ENCODE data around the gene RNF212. TPM values are rescaled to one million over a fixed set of nuclear protein-coding genes. Genes with fewer than 3 reads are reported as not detected.

The RNF212 gene
- total RNA-seq, 4 donors from 2014 or later, result 0.77 to 13.5 (median 5.2) TPM

DNA sequence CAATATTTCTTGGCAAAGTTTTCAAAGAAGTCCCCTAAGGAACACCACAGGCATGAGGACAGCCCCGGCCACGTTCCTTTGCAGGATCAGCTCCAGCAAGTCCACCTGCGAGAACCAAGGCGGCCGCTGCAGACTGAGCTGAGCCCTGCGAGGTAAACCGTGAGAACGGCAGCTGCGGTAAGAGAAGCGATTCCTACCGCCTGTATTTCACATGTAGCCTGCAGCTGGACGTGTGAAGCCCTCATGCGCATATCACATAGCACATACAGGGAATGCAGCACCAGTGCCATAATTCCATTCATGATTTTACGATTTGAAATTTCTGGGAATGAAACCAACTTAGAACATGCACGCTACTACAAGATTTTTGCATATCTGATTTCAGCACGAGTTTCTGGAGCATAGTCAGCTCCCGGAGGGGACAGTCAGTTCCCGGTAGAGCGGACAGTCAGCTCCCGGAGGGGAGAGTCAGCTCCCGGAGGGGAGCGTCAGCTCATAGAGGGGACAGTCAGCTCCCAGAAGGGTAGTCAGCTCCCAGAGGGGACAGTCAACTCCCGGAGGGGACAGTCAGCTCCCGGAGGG is 60.2 kb downstream of the RNF212 start:
- no peaks in the 10 kb centered on the region for H3K9me3 ChIP-seq
- no peak overlapping the region for H3K27ac ChIP-seq
- no peak overlapping the region for H3K4me3 ChIP-seq
- DNase-seq, result no peak
- intact Hi-C loops (cut with DNase I; ENCODE audit: low total_unique reads), result no loop called here
- no peaks in the 10 kb centered on the region for H3K4me1 ChIP-seq
- TF ChIP-seq, protein P1, sequence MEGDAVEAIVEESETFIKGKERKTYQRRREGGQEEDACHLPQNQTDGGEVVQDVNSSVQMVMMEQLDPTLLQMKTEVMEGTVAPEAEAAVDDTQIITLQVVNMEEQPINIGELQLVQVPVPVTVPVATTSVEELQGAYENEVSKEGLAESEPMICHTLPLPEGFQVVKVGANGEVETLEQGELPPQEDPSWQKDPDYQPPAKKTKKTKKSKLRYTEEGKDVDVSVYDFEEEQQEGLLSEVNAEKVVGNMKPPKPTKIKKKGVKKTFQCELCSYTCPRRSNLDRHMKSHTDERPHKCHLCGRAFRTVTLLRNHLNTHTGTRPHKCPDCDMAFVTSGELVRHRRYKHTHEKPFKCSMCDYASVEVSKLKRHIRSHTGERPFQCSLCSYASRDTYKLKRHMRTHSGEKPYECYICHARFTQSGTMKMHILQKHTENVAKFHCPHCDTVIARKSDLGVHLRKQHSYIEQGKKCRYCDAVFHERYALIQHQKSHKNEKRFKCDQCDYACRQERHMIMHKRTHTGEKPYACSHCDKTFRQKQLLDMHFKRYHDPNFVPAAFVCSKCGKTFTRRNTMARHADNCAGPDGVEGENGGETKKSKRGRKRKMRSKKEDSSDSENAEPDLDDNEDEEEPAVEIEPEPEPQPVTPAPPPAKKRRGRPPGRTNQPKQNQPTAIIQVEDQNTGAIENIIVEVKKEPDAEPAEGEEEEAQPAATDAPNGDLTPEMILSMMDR (IDR thresholded peaks at IDR 0.05), result no peak
- no peak for TF ChIP-seq POLR2A (IDR thresholded peaks at IDR 0.05)
- no peaks in the 10 kb centered on the region for H3K36me3 ChIP-seq
- H3K27me3 ChIP-seq, result peaks cover 0 to 8% of the 10 kb centered on the region in 2 donors

DNA sequence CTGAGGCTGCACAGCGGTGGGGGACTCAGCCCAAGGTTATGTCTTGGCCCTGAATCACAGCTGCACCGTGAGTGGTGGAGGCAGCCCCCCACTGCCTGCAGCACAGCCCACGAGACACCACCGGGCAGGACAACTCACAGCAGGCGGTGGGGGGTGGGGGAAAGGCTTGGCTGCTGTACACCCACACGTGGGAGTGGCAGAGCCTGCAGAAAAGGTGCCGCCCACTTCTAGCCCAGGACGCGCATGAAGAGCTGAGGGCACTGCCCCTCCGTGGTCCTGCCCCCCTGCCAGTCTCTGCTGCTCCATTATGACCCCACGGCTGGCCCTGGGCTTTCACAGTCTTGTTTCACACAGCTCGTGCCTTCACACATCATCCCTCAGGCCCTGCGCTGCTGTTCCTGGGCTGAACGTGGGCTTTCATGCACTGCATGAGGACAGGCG is 61.1 kb downstream of the RNF212 start:
- no peak for DNase-seq
- H3K9me3 ChIP-seq, result no peaks in the 10 kb centered on the region
- H3K27me3 ChIP-seq, result peaks cover 0 to 8% of the 10 kb centered on the region in 2 donors
- H3K27ac ChIP-seq, result no peak overlapping the region
- H3K36me3 ChIP-seq, result no peaks in the 10 kb centered on the region
- intact Hi-C loops (cut with DNase I; ENCODE audit: low total_unique reads), result no loop called here
- no peak for TF ChIP-seq POLR2A (IDR thresholded peaks at IDR 0.05)
- TF ChIP-seq, protein P1 (IDR thresholded peaks at IDR 0.05), result no peak
- no peak overlapping the region for H3K4me3 ChIP-seq
- no peaks in the 10 kb centered on the region for H3K4me1 ChIP-seq

DNA sequence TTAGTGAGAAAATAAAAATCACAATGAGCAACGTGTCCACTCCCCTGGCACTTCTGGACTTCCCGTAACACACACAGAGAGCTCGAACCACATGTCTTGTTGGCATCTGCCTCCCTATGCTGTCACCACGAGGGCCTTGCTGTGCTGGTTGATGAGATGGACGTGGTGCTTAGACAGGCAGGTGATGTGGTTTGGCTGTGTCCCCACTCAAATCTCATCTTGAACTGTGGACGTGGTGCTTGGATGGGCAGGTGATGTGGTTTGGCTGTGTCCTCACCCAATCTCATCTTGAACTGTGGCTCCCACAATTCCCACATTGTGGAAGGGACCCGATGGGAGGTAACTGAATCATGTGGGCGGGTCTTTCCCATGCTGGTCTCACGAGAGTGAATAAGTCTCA is 61.9 kb downstream of the RNF212 start:
- Histone ChIP-seq H3K4me1 (no peaks in the 10 kb centered on the region), H3K36me3 (no peaks in the 10 kb centered on the region), H3K9me3 (no peaks in the 10 kb centered on the region), H3K27ac (no peak overlapping the region), H3K27me3 (peaks cover 0 to 8% of the 10 kb centered on the region in 2 donors), H3K4me3 (no peak overlapping the region)
- intact Hi-C loops (cut with DNase I; ENCODE audit: low total_unique reads), result no loop called here
- TF ChIP-seq, protein P1 (IDR thresholded peaks at IDR 0.05), result no peak
- no peak for TF ChIP-seq POLR2A (IDR thresholded peaks at IDR 0.05)
- no peak for DNase-seq

GRCh38 chr4:1050486-1051213 is 62.7 kb downstream of the RNF212 start:
- TF ChIP-seq, protein P1 (IDR thresholded peaks at IDR 0.05), result no peak
- TF ChIP-seq POLR2A (IDR thresholded peaks at IDR 0.05), result no peak
- DNase-seq, result peak in 1 of 2 donors; percentile 11
- Histone ChIP-seq H3K4me3 (no peak overlapping the region), H3K4me1 (no peaks in the 10 kb centered on the region), H3K27ac (no peak overlapping the region), H3K9me3 (no peaks in the 10 kb centered on the region), H3K36me3 (no peaks in the 10 kb centered on the region), H3K27me3 (peaks cover 0 to 8% of the 10 kb centered on the region in 2 donors)
- intact Hi-C loops (cut with DNase I; ENCODE audit: low total_unique reads), result no loop called here

DNA sequence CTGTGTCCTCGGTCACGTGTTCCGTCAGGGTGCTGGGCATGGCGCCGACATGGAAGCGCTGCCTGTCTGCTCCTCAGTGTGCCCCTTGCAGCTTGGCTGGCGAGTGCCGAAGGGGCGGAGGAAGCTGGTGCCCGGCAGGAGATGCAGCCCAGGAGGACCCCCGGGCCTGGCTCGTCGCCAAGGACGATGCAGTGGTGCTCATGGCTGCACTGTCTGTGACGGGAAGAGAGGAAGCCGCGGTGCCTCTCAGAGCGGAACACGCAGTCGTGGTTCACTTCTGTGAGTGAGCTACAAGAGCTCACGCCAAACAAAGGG is 63.8 kb downstream of the RNF212 start:
- DNase-seq, result peak in 1 of 2 donors; percentile 18

More for the DNA sequence above, 63.8 kb downstream of the RNF212 start:
- no peaks in the 10 kb centered on the region for H3K4me1 ChIP-seq
- H3K9me3 ChIP-seq, result no peaks in the 10 kb centered on the region
- no peak for TF ChIP-seq POLR2A (IDR thresholded peaks at IDR 0.05)
- TF ChIP-seq, protein P1 (IDR thresholded peaks at IDR 0.05), result no peak
- H3K36me3 ChIP-seq, result no peaks in the 10 kb centered on the region
- no peak overlapping the region for H3K27ac ChIP-seq
- H3K4me3 ChIP-seq, result no peak overlapping the region
- intact Hi-C loops (cut with DNase I; ENCODE audit: low total_unique reads), result no loop called here
- peaks cover 0 to 8% of the 10 kb centered on the region in 2 donors for H3K27me3 ChIP-seq

All from uterus (tissue), 4 donors.